ENCODE measurements around the gene KRTAP10-7.

Gene KRTAP10-7

DNA sequence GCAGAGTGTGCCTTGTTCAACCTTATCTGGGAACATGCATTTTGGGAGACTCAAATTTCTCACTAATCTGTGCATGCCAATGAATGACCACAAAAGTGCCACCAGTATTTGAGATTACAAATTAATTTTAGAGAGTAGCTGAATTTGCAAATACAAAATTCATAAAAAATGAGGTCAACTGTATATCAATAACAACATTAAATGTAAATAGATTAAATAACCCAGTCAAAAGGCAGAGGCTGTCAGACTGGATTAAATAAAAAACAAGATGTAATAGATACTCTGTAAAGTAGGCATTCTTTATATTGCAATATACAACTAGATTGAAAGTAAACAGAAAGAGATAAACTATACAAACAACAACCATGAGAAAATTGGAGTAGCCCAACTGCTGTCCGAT is 36.3 kb upstream of the KRTAP10-7 start:
- no peak for DNase-seq (ENCODE audit: low read depth)
- H3K36me3 ChIP-seq (ENCODE audit: control insufficient read depth, insufficient read depth, low read length, severe bottlenecking): no peaks in the 10 kb centered on the region

DNA sequence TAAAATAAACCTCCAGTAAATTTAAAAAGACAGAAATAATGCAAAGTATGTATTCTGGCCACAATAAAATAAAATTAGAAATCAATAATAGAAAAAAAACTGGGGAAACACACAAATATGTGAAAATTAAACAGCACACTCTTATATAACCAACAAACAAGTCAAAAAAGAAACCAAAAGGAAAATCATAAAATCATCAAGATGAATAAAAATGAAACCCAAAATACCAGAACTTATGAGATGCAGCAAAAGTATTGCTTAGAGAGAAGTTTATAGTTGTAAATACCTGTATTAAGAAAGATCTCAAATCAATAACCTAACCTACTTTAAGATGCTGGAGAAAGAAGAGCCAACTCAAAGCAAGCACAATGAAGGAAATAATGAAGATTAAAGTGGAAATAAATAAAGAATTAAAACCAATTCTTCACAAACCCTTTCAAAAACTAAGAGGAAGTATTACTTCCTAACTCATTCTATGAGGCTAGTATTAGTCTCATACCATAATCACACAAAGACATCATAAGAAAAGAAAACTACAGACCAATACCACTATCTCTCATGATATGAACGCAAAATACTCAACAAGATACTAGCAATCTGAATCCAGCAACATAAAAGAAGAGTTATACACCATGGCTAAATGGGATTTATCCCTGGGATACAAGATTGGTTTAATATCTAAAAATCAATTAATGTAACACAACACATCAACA is 35.4 kb upstream of the KRTAP10-7 start:
- Histone ChIP-seq H3K9me3 (ENCODE audit: control insufficient read depth, low read length) (peaks cover 20% of the 10 kb centered on the region), H3K9ac (ENCODE audit: low read length) (no peak overlapping the region), H3K36me3 (ENCODE audit: control insufficient read depth, insufficient read depth, low read length, severe bottlenecking) (no peaks in the 10 kb centered on the region), H3K27me3 (replicated peaks; ENCODE audit: control insufficient read depth, insufficient read depth, low read length) (peaks cover 4% of the 10 kb centered on the region), H3K4me1 (ENCODE audit: control insufficient read depth, insufficient read depth, low read length) (no peaks in the 10 kb centered on the region), H3K4me3 (ENCODE audit: low read length) (no peak overlapping the region)
- DNase-seq (ENCODE audit: low read depth): no peak

More for the DNA sequence above, 36.3 kb upstream of the KRTAP10-7 start:
- Histone ChIP-seq H3K4me3 (ENCODE audit: low read length) (no peak overlapping the region), H3K4me1 (ENCODE audit: control insufficient read depth, insufficient read depth, low read length) (no peaks in the 10 kb centered on the region), H3K27me3 (replicated peaks; ENCODE audit: control insufficient read depth, insufficient read depth, low read length) (peaks cover 4% of the 10 kb centered on the region), H3K9me3 (ENCODE audit: control insufficient read depth, low read length) (peaks cover 20% of the 10 kb centered on the region), H3K9ac (ENCODE audit: low read length) (no peak overlapping the region)

GRCh38 chr21:44566403-44566802 is 34.0 kb upstream of the KRTAP10-7 start:
- no peak overlapping the region for H3K9ac ChIP-seq (ENCODE audit: low read length)
- H3K27me3 ChIP-seq (replicated peaks; ENCODE audit: control insufficient read depth, insufficient read depth, low read length): peaks cover 7% of the 10 kb centered on the region
- DNase-seq (ENCODE audit: low read depth): no peak
- H3K4me1 ChIP-seq (ENCODE audit: control insufficient read depth, insufficient read depth, low read length): no peaks in the 10 kb centered on the region
- H3K9me3 ChIP-seq (ENCODE audit: control insufficient read depth, low read length): peaks cover 24% of the 10 kb centered on the region
- no peak overlapping the region for H3K4me3 ChIP-seq (ENCODE audit: low read length)
- H3K36me3 ChIP-seq (ENCODE audit: control insufficient read depth, insufficient read depth, low read length, severe bottlenecking): no peaks in the 10 kb centered on the region

- no peaks in the 10 kb centered on the region for H3K4me1 ChIP-seq (ENCODE audit: control insufficient read depth, insufficient read depth, low read length)
- H3K4me3 ChIP-seq (ENCODE audit: low read length): no peak overlapping the region
- H3K9ac ChIP-seq (ENCODE audit: low read length): no peak overlapping the region
- peaks cover 28% of the 10 kb centered on the region for H3K9me3 ChIP-seq (ENCODE audit: control insufficient read depth, low read length)
- H3K36me3 ChIP-seq (ENCODE audit: control insufficient read depth, insufficient read depth, low read length, severe bottlenecking): no peaks in the 10 kb centered on the region
- peaks cover 7% of the 10 kb centered on the region for H3K27me3 ChIP-seq (replicated peaks; ENCODE audit: control insufficient read depth, insufficient read depth, low read length)
- DNase-seq (ENCODE audit: low read depth): no peak
These were observed 32.8 kb upstream of the KRTAP10-7 start for GRCh38 chr21:44567481-44568171.

- peaks cover 7% of the 10 kb centered on the region for H3K27me3 ChIP-seq (replicated peaks; ENCODE audit: control insufficient read depth, insufficient read depth, low read length)
- no peak overlapping the region for H3K4me3 ChIP-seq (ENCODE audit: low read length)
- H3K36me3 ChIP-seq (ENCODE audit: control insufficient read depth, insufficient read depth, low read length, severe bottlenecking): no peaks in the 10 kb centered on the region
- H3K9me3 ChIP-seq (ENCODE audit: control insufficient read depth, low read length): peaks cover 22% of the 10 kb centered on the region
- no peaks in the 10 kb centered on the region for H3K4me1 ChIP-seq (ENCODE audit: control insufficient read depth, insufficient read depth, low read length)
- DNase-seq (ENCODE audit: low read depth): no peak
- H3K9ac ChIP-seq (ENCODE audit: low read length): no peak overlapping the region
These were observed 32.1 kb upstream of the KRTAP10-7 start for GRCh38 chr21:44568261-44568660.

- no peaks in the 10 kb centered on the region for H3K4me1 ChIP-seq (ENCODE audit: control insufficient read depth, insufficient read depth, low read length)
- H3K36me3 ChIP-seq (ENCODE audit: control insufficient read depth, insufficient read depth, low read length, severe bottlenecking): no peaks in the 10 kb centered on the region
- no peak overlapping the region for H3K9ac ChIP-seq (ENCODE audit: low read length)
- peaks cover 7% of the 10 kb centered on the region for H3K27me3 ChIP-seq (replicated peaks; ENCODE audit: control insufficient read depth, insufficient read depth, low read length)
- H3K4me3 ChIP-seq (ENCODE audit: low read length): no peak overlapping the region
- DNase-seq (ENCODE audit: low read depth): no peak
- peaks cover 16% of the 10 kb centered on the region for H3K9me3 ChIP-seq (ENCODE audit: control insufficient read depth, low read length)
These were observed 31.5 kb upstream of the KRTAP10-7 start for GRCh38 chr21:44568667-44569556.

GRCh38 chr21:44569861-44570517 is 30.4 kb upstream of the KRTAP10-7 start:
- H3K4me1 ChIP-seq (ENCODE audit: control insufficient read depth, insufficient read depth, low read length): no peaks in the 10 kb centered on the region
- no peak for DNase-seq (ENCODE audit: low read depth)
- H3K9ac ChIP-seq (ENCODE audit: low read length): no peak overlapping the region
- peaks cover 7% of the 10 kb centered on the region for H3K27me3 ChIP-seq (replicated peaks; ENCODE audit: control insufficient read depth, insufficient read depth, low read length)
- H3K36me3 ChIP-seq (ENCODE audit: control insufficient read depth, insufficient read depth, low read length, severe bottlenecking): no peaks in the 10 kb centered on the region
- H3K4me3 ChIP-seq (ENCODE audit: low read length): no peak overlapping the region
- peaks cover 8% of the 10 kb centered on the region for H3K9me3 ChIP-seq (ENCODE audit: control insufficient read depth, low read length)

GRCh38 chr21:44571296-44571695 is 29.1 kb upstream of the KRTAP10-7 start:
- no peak overlapping the region for H3K4me3 ChIP-seq (ENCODE audit: low read length)
- no peak for DNase-seq (ENCODE audit: low read depth)
- peaks cover 15% of the 10 kb centered on the region for H3K9me3 ChIP-seq (ENCODE audit: control insufficient read depth, low read length)
- no peaks in the 10 kb centered on the region for H3K4me1 ChIP-seq (ENCODE audit: control insufficient read depth, insufficient read depth, low read length)
- H3K27me3 ChIP-seq (replicated peaks; ENCODE audit: control insufficient read depth, insufficient read depth, low read length): peaks cover 7% of the 10 kb centered on the region
- H3K36me3 ChIP-seq (ENCODE audit: control insufficient read depth, insufficient read depth, low read length, severe bottlenecking): no peaks in the 10 kb centered on the region
- H3K9ac ChIP-seq (ENCODE audit: low read length): no peak overlapping the region

GRCh38 chr21:44571844-44572782 is 28.3 kb upstream of the KRTAP10-7 start:
- Histone ChIP-seq H3K4me1 (ENCODE audit: control insufficient read depth, insufficient read depth, low read length) (no peaks in the 10 kb centered on the region), H3K9me3 (ENCODE audit: control insufficient read depth, low read length) (peaks cover 23% of the 10 kb centered on the region), H3K9ac (ENCODE audit: low read length) (no peak overlapping the region), H3K4me3 (ENCODE audit: low read length) (no peak overlapping the region), H3K36me3 (ENCODE audit: control insufficient read depth, insufficient read depth, low read length, severe bottlenecking) (no peaks in the 10 kb centered on the region), H3K27me3 (replicated peaks; ENCODE audit: control insufficient read depth, insufficient read depth, low read length) (peaks cover 7% of the 10 kb centered on the region)
- DNase-seq (ENCODE audit: low read depth): no peak

DNA sequence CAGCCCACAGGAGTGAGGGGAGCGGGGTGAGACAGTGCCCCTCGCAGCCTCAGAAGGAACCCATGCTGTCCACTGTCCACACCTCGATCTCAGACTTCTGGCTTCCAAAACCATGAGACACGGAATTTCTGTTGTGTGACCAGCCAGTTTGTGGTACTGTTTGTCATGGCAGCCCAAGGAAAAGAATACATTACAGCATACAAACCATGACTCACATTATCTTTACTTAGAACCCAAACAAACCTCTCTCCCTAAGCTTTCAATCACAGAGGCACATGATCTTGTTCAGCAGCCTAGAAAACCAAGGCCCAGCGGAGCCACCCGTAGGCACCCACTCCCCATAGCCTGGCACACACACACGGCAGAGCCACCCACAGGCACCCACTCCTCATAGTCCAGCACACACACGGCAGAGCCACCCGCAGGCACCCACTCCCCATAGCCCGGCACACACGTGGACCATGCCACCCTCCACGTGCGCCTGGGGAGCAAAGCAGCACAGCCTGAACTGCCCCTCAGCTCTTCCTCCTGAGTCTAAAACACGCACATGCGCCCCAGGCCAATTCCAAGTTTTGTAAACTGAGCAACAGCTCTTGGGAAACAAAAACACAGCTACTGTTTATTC is 27.3 kb upstream of the KRTAP10-7 start:
- Histone ChIP-seq H3K4me3 (ENCODE audit: low read length) (no peak overlapping the region), H3K9ac (ENCODE audit: low read length) (no peak overlapping the region), H3K36me3 (ENCODE audit: control insufficient read depth, insufficient read depth, low read length, severe bottlenecking) (no peaks in the 10 kb centered on the region), H3K9me3 (ENCODE audit: control insufficient read depth, low read length) (peaks cover 27% of the 10 kb centered on the region), H3K4me1 (ENCODE audit: control insufficient read depth, insufficient read depth, low read length) (no peaks in the 10 kb centered on the region), H3K27me3 (replicated peaks; ENCODE audit: control insufficient read depth, insufficient read depth, low read length) (peaks cover 7% of the 10 kb centered on the region)
- DNase-seq (ENCODE audit: low read depth): no peak
